HG03039 (cell line): ENCODE results near the gene TK1.
"Not testable (repeated sequence)": the region's sequence is repeated elsewhere in the genome, so short reads cannot be mapped to it uniquely, and the experiment has no call there.

Experiments used
- ATAC-seq: cut with Tn5 transposase; IDR thresholded peaks from one replicate; pipeline ENCODE4 v1.9.1; 2021; ENCODE audit warnings: mild to moderate bottlenecking, moderate library complexity; ENCODE audit not compliant: unreplicated experiment

Gene TK1

DNA sequence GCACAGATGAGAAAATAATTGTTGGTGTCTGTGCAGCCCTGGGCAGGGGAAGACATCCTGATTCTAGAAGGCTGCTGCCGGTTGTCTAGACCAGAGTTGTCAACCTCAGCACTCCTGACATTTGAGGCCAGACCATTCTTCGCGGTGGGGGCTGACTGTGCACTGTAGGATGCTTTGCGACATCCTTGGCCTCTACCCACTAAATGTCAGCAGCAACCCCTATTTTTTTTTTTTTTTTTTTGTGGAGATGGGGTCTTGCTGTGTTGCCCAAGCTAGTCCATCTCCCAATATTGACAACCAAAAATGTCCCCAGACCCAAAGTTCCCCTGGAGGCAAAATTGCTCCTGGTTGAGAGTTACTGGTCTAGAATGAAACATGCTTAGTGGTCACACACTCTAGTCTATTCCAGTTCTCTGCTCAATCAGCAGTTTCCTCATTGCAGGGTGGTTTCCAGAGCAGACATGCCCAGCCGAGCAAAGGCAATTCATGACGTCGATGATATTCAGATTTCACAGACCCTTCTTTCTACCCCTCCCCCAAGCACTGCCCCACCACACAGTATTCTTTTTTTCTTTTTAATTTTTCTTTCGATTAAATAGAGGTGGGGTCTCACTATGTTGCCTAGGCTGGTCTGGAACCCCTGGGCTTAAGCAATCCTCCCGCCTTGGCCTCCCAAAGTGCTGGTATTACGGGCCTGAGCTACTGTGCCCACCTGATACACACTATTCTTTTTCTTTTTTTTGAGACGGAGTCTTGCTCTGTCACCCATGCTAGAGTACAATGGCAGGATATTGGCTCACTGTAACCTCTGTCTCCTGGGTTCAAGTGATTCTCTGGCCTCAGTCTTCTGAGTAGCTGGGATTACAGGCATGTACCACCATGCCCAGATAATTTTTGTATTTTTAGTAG, 31.7 kb downstream of the TK1 start:
- ATAC-seq, result no peak

DNA sequence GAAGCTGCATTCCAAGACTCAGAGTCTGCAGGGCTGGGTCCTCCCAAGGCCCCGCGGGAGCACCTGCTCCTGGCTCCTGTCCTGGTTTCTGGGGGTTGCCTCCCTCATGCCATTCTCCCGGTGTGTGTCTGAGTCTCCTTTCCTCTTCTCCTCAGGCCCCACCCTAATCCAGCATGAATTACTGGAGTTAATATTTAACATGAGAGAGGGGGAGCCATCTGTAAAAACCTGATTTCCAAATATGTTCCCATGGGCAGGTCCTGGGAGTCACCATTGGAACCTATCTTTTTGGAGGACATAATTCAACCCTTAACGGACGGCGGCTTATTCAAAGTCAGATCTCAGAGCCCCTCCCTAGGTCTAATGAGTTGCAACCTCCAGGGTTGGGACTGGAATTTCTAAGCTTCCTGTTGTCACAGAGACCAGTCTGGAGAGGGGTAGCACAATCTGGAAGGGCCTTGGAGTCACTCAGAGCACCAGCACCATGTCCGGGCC, 35.3 kb downstream of the TK1 start:
- ATAC-seq, result no peak

- no peak for ATAC-seq
Measured at GRCh38 chr17:78148286-78149016, 38.4 kb downstream of the TK1 start.

DNA sequence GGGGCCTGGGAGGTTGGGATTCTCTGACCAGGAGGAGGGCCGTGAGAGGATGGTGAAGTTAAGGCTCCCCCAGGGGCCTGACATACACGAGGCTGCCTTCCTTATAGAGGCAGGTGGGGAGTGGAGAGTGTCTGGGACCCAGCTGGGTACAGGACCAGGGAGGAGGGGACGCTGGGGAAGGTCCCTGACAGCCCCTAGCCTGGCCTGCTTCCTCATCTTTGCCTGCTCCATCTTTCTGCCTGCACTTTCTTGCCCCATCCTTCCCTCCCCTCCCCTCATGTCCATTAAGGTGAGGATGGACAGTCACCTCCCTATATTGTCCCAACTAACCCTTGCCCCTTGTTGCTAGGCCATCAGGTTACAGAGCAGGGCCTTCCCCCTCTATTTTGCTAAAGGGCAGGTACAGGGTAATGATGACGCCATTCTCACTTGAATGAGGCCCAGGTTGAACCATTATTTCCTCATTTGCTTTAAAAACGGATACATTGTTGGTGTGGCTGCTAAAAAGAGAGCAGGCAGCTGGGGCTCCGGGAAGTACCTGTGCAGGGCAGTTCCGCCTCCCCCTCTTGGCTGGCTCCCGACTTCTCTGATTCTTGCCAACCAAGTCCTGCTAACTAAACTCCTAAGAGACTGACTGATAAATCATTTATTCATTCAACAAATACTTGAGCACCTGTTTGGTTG, 39.4 kb downstream of the TK1 start:
- ATAC-seq, result no peak

GRCh38 chr17:78146881-78147280, 40.0 kb downstream of the TK1 start:
- ATAC-seq, result no peak

- no peak for ATAC-seq
Measured at GRCh38 chr17:78146471-78146869, 40.4 kb downstream of the TK1 start.

GRCh38 chr17:78144736-78145641, 41.9 kb downstream of the TK1 start:
- no peak for ATAC-seq

- no peak for ATAC-seq
Measured at GRCh38 chr17:78144147-78144719, 42.6 kb downstream of the TK1 start.

GRCh38 chr17:78143214-78144146, 43.4 kb downstream of the TK1 start:
- no peak for ATAC-seq

- no peak for ATAC-seq
Measured at GRCh38 chr17:78142119-78142861, 44.6 kb downstream of the TK1 start.

DNA sequence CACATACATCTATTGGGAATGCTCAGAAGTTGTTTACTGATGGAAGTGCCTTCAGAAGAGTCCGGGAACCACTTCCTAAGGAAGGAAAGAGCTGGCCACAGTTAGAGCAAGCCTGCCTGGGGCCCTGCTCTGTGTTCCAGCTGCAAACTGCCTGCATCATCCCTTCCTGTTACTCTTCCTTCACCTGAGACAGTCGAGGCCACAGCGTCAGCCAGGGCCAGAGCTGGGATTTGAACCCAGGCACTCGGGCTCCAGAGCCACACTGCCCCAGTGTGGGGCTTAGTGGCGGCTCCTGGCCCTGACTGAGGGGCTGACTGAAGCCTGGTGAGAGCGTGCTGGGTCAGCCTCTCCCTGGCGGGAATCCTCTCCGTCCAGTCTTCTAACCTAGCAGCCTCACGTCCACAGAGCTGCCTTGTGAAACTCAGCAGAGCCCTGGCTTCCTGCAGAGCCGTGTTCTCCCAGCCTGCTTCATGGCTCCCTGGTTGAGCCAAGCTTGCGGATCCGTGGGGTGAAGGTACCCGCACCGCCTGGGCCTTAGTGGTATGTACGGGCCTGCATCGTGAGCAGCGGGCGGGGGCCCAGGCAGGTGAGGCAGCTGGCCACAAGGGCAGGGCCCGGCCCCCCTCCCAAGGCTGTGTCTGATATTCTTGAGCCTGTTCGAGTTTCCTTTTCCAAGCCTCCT, 45.3 kb downstream of the TK1 start:
- ATAC-seq, result no peak

- ATAC-seq, result peak; percentile 57
Measured at GRCh38 chr17:78140169-78141051, 46.4 kb downstream of the TK1 start.

DNA sequence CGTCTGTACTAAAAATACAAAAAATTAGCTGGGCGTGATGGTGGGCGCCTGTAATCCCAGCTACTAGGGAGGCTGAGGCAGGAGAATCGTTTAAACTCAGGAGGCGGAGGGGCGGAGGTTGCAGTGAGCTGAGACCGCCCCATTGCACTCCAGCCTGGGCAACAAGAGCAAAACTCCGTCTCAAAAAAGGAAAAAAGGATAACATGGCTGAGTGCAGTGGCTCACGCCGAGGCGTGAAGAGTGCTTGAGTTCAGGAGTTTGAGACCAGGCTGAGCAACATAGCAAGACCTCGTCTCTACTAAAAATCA, 47.0 kb downstream of the TK1 start:
- not testable (repeated sequence) for ATAC-seq

DNA sequence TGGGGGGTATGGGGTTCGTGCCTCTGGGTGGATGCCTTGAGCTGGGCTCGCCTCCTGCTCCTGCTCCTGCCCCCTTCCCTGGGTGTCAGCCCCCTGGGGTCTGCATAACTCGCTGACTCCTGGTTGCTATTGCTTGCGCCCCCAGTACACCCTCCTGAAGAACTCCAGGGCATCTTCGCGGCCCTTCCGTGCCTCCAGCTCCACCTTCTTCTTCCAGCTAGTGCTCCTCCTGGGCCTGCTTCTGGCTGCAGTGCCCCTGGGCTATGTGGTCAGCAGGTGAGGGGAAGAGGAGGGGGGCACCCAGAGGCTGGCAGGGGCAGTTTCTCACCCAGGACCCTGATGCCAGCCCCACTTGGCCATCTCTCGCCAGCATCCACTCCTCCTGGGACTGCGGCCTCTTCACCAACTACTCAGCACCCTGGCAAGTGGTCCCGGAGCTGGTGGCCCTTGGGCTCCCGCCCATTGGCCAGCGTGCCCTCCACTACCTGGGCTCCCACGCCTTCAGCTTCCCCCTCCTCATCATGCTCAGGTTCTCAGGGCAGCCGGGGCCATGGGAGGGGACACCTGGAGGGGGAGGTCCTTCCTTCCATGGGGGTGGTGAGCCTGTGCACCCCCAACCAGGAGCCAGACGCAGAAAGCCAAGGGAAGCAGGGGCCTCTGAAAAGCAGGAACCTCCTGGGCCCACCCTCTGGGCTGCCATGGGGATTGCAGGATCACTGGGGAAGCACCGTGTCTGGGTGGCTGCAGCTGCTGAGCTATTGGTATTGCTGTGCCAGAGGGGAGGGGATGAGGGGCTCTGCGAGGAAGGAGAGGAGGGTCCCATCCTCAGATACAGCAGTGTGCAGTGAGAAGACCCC, 48.4 kb downstream of the TK1 start:
- no peak for ATAC-seq

DNA sequence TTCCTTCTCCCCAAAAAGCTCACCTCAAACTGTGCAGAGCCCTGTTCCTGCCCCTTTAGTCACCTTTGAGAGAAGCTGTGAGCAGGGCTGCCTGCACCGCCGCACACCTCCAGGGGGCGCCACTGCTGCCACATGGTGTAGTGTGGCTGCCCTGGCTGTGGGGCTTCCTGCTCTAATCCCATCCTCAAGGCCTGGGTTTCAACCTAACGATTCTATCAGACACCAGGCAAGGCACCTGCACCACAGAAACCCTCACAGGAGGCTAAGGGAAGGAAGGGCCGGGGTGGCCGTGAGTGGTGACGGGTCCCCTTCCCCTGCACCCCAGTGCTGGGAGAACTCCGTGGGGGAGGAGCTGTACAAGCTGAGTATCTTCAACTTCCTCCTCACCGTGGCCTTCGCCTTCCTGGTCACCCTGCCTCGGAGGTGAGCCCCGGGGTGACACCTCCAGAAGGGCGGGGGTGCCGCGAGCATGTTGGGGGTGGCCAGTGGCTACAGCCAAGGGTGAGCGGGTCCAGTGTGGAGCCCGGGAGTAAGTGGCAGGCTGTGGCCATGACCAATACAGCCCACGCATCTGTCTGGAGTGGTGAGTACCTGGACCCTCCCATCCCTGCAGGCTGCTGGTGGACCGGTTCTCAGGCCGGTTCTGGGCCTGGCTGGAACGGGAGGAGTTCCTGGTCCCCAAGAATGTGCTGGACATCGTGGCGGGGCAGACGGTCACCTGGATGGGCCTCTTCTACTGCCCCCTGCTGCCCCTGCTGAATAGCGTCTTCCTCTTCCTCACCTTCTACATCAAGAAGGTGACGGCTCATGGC, 49.3 kb downstream of the TK1 start:
- ATAC-seq, result no peak
